B cell (primary cell): ENCODE results near the gene EXOC3L2. TPM values are rescaled to one million over a fixed set of nuclear protein-coding genes. Genes with fewer than 3 reads are reported as not detected.

Experiments used
- ATAC-seq: fragments of 200-7000 bp; cut with Tn5 transposase; one replicate; pipeline ENCODE4 v1.10.0; 2021; ENCODE audit warnings: low read depth, mild to moderate bottlenecking, moderate number of reproducible peaks, moderate library complexity
- CTCF ChIA-PET: fragments of 350-600 bp; sonication (Branson Sonifier 250); formaldehyde crosslinking; loops from one replicate; lab custom pipeline; 2021; ENCODE audit warnings: antibody characterized with exemption, inconsistent platforms; lab: Charles Lee
- POLR2A ChIA-PET: fragments of 350-600 bp; sonication (Branson Sonifier 250); formaldehyde crosslinking; loops from one replicate; lab custom pipeline; 2021; ENCODE audit warnings: antibody characterized with exemption; lab: Charles Lee
- DNase-seq: peaks from one replicate; pipeline ENCODE4 v3.0.0; 2013
- H2AFZ ChIP-seq: 2 replicates; pipeline ENCODE4 v1.6.1; 2012; ENCODE audit warnings: mild to moderate bottlenecking, low read depth, low read length; ENCODE audit not compliant: insufficient read depth, poor library complexity, severe bottlenecking
- H3K27ac ChIP-seq, 2 donors: 1 replicate in 1 of 2; 2 replicates in 1 of 2; pipeline ENCODE4 v1.5.1; 2012 to 2013; ENCODE audit warnings: low read length in 2 of 2, mild to moderate bottlenecking in 2 of 2, moderate library complexity in 1 of 2
- H3K27me3 ChIP-seq, 4 experiments: fragments of 200-600 bp in 1 of 4; sonication (generic) in 1 of 4; replicated peaks in 1 of 4; 1 replicate in 2 of 4; 2 replicates in 2 of 4; pipeline versions ENCODE4 v1.6.1 to v1.7.0; 2013 to 2016; ENCODE audit warnings: low read length in 3 of 4, mild to moderate bottlenecking in 2 of 4, mixed read lengths in 1 of 4, moderate library complexity in 1 of 4; ENCODE audit not compliant: insufficient read depth in 4 of 4, control insufficient read depth in 3 of 4; ENCODE audit errors: control extremely low read depth in 1 of 4
- H3K36me3 ChIP-seq, 2 experiments: replicated peaks in 1 of 2; 1 replicate in 1 of 2; 2 replicates in 1 of 2; pipeline versions ENCODE4 v1.6.1 to v1.7.1; 2013; ENCODE audit warnings: low read length in 1 of 2; ENCODE audit not compliant: insufficient read depth in 2 of 2, control insufficient read depth in 1 of 2; ENCODE audit errors: control extremely low read depth in 1 of 2, extremely low read depth in 1 of 2
- H3K4me1 ChIP-seq, 2 donors: fragments of 200-600 bp in 1 of 2; sonication (generic) in 1 of 2; 1 replicate in 1 of 2; 2 replicates in 1 of 2; pipeline versions ENCODE4 v1.5.1 to v1.6.1; 2013 to 2017; ENCODE audit warnings: low read length in 2 of 2; ENCODE audit not compliant: control insufficient read depth in 2 of 2, insufficient read depth in 2 of 2
- H3K4me2 ChIP-seq: replicated peaks from 2 replicates; pipeline ENCODE3; 2012; ENCODE audit warnings: mild to moderate bottlenecking, low read depth, low read length; ENCODE audit not compliant: poor library complexity, severe bottlenecking
- H3K4me3 ChIP-seq, 5 experiments: fragments of 200-600 bp in 1 of 5; sonication (generic) in 1 of 5; 1 replicate in 3 of 5; 2 replicates in 2 of 5; pipeline versions ENCODE4 v1.5.1 to v1.7.0; 2011 to 2016; ENCODE audit warnings: low read length in 4 of 5, mild to moderate bottlenecking in 4 of 5, low read depth in 2 of 5, control low read depth in 1 of 5, moderate library complexity in 1 of 5; ENCODE audit not compliant: insufficient read depth in 1 of 5; ENCODE audit errors: control extremely low read depth in 1 of 5, extremely low read depth in 1 of 5
- H3K79me2 ChIP-seq: fragments of 200-600 bp; sonication (generic); one replicate; pipeline ENCODE4 v1.6.0; 2016; ENCODE audit warnings: low read length; ENCODE audit not compliant: control insufficient read depth, insufficient read depth
- H3K9ac ChIP-seq: fragments of 200-600 bp; sonication (generic); 2 replicates; pipeline ENCODE4 v1.6.1; 2017; ENCODE audit warnings: mild to moderate bottlenecking, low read length, moderate library complexity
- H3K9me3 ChIP-seq, 3 donors: one replicate each; pipeline versions ENCODE4 v1.6.1 to v1.7.1; 2013; ENCODE audit warnings: low read length in 2 of 3; ENCODE audit not compliant: control insufficient read depth in 2 of 3, insufficient read depth in 1 of 3; ENCODE audit errors: control extremely low read depth in 1 of 3
- H4K20me1 ChIP-seq: 2 replicates; pipeline ENCODE4 v1.6.0; 2012; ENCODE audit warnings: mild to moderate bottlenecking, low read length; ENCODE audit not compliant: insufficient read depth, control insufficient read depth, poor library complexity, severe bottlenecking
- H3K27ac Mint-ChIP-seq: one replicate; pipeline ENCODE4 v1.8.0; 2021; ENCODE audit warnings: mixed read lengths
- H3K27me3 Mint-ChIP-seq: one replicate; pipeline ENCODE4 v1.8.0; 2021; ENCODE audit warnings: mixed read lengths
- H3K4me1 Mint-ChIP-seq: one replicate; pipeline ENCODE4 v1.8.0; 2021; ENCODE audit warnings: mixed read lengths
- H3K4me3 Mint-ChIP-seq: one replicate; pipeline ENCODE4 v1.8.0; 2021; ENCODE audit warnings: mixed read lengths
- H3K9me3 Mint-ChIP-seq: one replicate; pipeline ENCODE4 v1.8.0; 2022; ENCODE audit warnings: mixed read lengths; ENCODE audit not compliant: insufficient read depth
- CTCF ChIP-seq: fragments of 200-600 bp; IDR thresholded peaks from one replicate; pipeline ENCODE4 v1.8.0; 2022; ENCODE audit warnings: antibody characterized with exemption, mild to moderate bottlenecking
- EZH2 ChIP-seq: IDR thresholded peaks from 2 replicates; pipeline ENCODE4 v1.6.1; 2012; ENCODE audit warnings: borderline replicate concordance, low read depth, mild to moderate bottlenecking, moderate library complexity, low read length; ENCODE audit not compliant: insufficient read depth, poor library complexity, severe bottlenecking
- WGBS: methylation state at CpG from one replicate; pipeline ENCODE4 v1.1.5; 2013; ENCODE audit warnings: missing lambda C conversion rate; ENCODE audit not compliant: insufficient coverage; 5-methylcytosine and 5-hydroxymethylcytosine counted together
- intact Hi-C: fragments of 100-400 bp; cut with micrococcal nuclease; formaldehyde crosslinking; loops from one replicate; pipeline ENCODE4 v1.10.0; 2022
- polyA plus RNA-seq: library from polyadenylated mRNA; depleted of rRNA; stranded (reverse); fragments of >200 nt; gene quantifications from 2 replicates; pipeline ENCODE4 v1.2.3, GENCODE V29; 2012
- total RNA-seq, 2 donors: library from RNA; stranded (reverse); fragments of 120-200 nt in 1 of 2; gene quantifications; 1 replicate in 1 of 2; 2 replicates in 1 of 2; pipeline versions ENCODE4 v1.2.3 to v1.2.4, GENCODE V29; 2013 to 2022

The EXOC3L2 gene
- total and polyA plus RNA-seq, 2 donors (not counting 1 experiment from before 2014, with no cell fraction given): not detected

GRCh38 chr19:45218426-45218825 is 26.8 kb downstream of the EXOC3L2 start:
- POLR2A ChIA-PET: no interaction called here
- DNase-seq: no peak
- Mint-ChIP-seq H3K27ac (no peak overlapping the region), H3K4me1 (peaks cover 3% of the 10 kb centered on the region), H3K4me3 (no peak overlapping the region), H3K9me3 (no peaks in the 10 kb centered on the region), H3K27me3 (peaks cover 35% of the 10 kb centered on the region)
- Histone ChIP-seq H4K20me1 (no peaks in the 10 kb centered on the region), H3K9ac (no peak overlapping the region), H3K4me1 (no peaks in the 10 kb centered on the region), H3K27ac (no peak overlapping the region), H2AFZ (no peak overlapping the region), H3K4me3 (no peak overlapping the region), H3K4me2 (no peak overlapping the region), H3K9me3 (no peaks in the 10 kb centered on the region), H3K79me2 (no peaks in the 10 kb centered on the region), H3K36me3 (no peaks in the 10 kb centered on the region), H3K27me3 (peaks cover 0 to 33% (median 8%) of the 10 kb centered on the region in 4 experiments)
- WGBS: 72% methylated on average over 4 of the region's 4 CpGs
- no peak for ATAC-seq
- intact Hi-C loops: no loop called here
- CTCF ChIA-PET: no interaction called here
- TF ChIP-seq EZH2 (no peak), CTCF (no peak)

GRCh38 chr19:45217957-45218334 is 27.3 kb downstream of the EXOC3L2 start:
- intact Hi-C loops: no loop called here
- H3K4me1 Mint-ChIP-seq: peaks cover 3% of the 10 kb centered on the region
- H3K9ac ChIP-seq: no peak overlapping the region
- POLR2A ChIA-PET: no interaction called here
- H3K79me2 ChIP-seq: no peaks in the 10 kb centered on the region
- TF ChIP-seq CTCF (no peak), EZH2 (no peak)
- no peaks in the 10 kb centered on the region for H3K4me1 ChIP-seq
- no peak overlapping the region for H3K4me3 ChIP-seq
- peaks cover 0 to 33% (median 8%) of the 10 kb centered on the region in 4 experiments for H3K27me3 ChIP-seq
- no peaks in the 10 kb centered on the region for H3K9me3 Mint-ChIP-seq
- no peak overlapping the region for H2AFZ ChIP-seq
- no peaks in the 10 kb centered on the region for H4K20me1 ChIP-seq
- DNase-seq: no peak
- peaks cover 37% of the 10 kb centered on the region for H3K27me3 Mint-ChIP-seq
- no peak overlapping the region for H3K4me3 Mint-ChIP-seq
- H3K9me3 ChIP-seq: no peaks in the 10 kb centered on the region
- ATAC-seq: no peak
- H3K27ac ChIP-seq: no peak overlapping the region
- H3K4me2 ChIP-seq: no peak overlapping the region
- WGBS: 79% methylated on average over 7 of the region's 14 CpGs
- CTCF ChIA-PET: interaction anchor here (0.6 kb wide), 1 partner anchor 707 kb away, joined by 4 read pairs; no protein-coding TSS in a partner anchor
- no peak overlapping the region for H3K27ac Mint-ChIP-seq
- H3K36me3 ChIP-seq: no peaks in the 10 kb centered on the region
